ENCODE results near the gene NAIF1. TPM values are rescaled to one million over a fixed set of nuclear protein-coding genes. Genes with fewer than 3 reads are reported as not detected.

The NAIF1 gene, protein sequence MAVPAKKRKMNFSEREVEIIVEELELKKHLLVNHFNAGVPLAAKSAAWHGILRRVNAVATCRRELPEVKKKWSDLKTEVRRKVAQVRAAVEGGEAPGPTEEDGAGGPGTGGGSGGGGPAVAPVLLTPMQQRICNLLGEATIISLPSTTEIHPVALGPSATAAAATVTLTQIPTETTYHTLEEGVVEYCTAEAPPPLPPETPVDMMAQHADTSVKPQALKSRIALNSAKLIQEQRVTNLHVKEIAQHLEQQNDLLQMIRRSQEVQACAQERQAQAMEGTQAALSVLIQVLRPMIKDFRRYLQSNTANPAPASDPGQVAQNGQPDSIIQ
- total RNA-seq (2021; ENCODE audit: unreplicated experiment) = 14.6 TPM
- 19.1 TPM for polyA plus RNA-seq (2012; ENCODE audit: insufficient read length)
- Bru-seq, nascent RNA = percentile 56 among the genes with signal in this experiment
- percentile 70 among the genes with signal in this experiment for BruChase-seq, experiment 1, labeled RNA remaining after a 2-hour chase
- BruChase-seq, experiment 2, labeled RNA remaining after a 6-hour chase = percentile 60 among the genes with signal in this experiment
- long read RNA-seq, transcript NAIF1-201 (2 exons, 3,399 nt) = major isoform, 7 of 15 reads
- long read RNA-seq, partial matches to known transcripts = 0 of 15 reads
- long read RNA-seq, other reads (novel, unspliced or antisense) = 7 of 15 reads

DNA sequence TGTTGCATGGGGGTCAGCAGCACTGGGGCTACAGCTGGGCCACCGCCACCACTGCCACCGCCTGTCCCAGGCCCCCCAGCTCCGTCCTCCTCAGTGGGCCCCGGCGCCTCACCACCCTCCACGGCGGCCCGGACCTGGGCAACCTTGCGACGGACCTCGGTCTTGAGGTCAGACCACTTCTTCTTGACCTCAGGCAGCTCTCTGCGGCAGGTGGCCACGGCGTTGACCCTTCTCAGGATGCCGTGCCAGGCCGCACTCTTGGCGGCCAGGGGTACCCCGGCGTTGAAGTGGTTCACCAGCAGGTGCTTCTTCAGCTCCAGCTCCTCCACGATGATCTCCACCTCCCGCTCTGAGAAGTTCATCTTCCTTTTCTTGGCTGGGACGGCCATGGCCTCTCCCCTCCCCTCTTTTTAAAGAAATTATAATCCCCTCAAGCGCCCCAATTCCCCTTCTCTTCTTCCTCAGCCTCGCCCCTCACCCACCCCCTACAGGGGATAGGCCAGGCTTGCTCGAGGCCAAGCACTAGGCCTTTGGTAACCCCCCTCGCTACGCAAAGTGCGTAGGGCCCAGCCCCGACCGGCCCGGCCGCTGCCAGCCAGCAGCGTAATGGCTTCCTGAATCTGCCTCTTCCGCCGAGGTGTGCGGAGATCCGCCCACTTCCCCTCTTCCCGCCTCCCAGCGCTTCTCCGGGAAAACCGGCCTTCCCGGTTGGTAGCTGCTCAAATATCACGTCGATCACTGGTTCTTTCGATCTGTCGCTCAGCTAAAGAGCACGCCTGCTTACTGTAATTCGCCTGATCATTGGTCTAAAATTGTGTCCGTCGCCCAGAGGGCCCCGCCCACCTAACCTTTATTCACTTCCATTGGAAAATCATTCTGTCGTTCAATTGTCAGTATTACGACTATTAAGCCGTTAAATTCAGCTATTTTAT lies at the start of gene NAIF1:
TSS of gene NAIF1 (minus strand) at position 608 of the 932 bp plus-strand sequence. CDS start at position 389, 219 bp downstream.
- BruUV-seq (replicated peaks) = TSS peak; percentile 83
- ChIA-PET CTCF (interaction anchor here (0.6 to 1.4 kb wide), 2 partner anchors 46 to 129 kb away, joined by 4 read pairs; no protein-coding TSS in a partner anchor), POLR2A (interaction anchor here (0.6 kb wide), 1 partner anchor 69 kb away, joined by 8 read pairs; no protein-coding TSS in a partner anchor)
- peak; percentile 86 for ATAC-seq
- peaks cover 13% of the 10 kb centered on the region for H3K4me1 ChIP-seq (ENCODE audit: control insufficient read depth, insufficient read depth, low read length)
- no peaks in the 10 kb centered on the region for H3K9me3 ChIP-seq (ENCODE audit: control insufficient read depth, insufficient read depth, low read depth, low read length)
- H3K27me3 ChIP-seq (ENCODE audit: control insufficient read depth, insufficient read depth, low read length) = no peaks in the 10 kb centered on the region
- no peaks in the 10 kb centered on the region for H3K36me3 ChIP-seq (ENCODE audit: control insufficient read depth, insufficient read depth, low read length)
- in situ Hi-C loops (cut with HindIII; ENCODE audit: low pct_unique_long_range_greater_than_20kb, low sequenced_read_pairs) = no loop called here
- TF ChIP-seq, protein P1, sequence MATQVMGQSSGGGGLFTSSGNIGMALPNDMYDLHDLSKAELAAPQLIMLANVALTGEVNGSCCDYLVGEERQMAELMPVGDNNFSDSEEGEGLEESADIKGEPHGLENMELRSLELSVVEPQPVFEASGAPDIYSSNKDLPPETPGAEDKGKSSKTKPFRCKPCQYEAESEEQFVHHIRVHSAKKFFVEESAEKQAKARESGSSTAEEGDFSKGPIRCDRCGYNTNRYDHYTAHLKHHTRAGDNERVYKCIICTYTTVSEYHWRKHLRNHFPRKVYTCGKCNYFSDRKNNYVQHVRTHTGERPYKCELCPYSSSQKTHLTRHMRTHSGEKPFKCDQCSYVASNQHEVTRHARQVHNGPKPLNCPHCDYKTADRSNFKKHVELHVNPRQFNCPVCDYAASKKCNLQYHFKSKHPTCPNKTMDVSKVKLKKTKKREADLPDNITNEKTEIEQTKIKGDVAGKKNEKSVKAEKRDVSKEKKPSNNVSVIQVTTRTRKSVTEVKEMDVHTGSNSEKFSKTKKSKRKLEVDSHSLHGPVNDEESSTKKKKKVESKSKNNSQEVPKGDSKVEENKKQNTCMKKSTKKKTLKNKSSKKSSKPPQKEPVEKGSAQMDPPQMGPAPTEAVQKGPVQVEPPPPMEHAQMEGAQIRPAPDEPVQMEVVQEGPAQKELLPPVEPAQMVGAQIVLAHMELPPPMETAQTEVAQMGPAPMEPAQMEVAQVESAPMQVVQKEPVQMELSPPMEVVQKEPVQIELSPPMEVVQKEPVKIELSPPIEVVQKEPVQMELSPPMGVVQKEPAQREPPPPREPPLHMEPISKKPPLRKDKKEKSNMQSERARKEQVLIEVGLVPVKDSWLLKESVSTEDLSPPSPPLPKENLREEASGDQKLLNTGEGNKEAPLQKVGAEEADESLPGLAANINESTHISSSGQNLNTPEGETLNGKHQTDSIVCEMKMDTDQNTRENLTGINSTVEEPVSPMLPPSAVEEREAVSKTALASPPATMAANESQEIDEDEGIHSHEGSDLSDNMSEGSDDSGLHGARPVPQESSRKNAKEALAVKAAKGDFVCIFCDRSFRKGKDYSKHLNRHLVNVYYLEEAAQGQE (IDR thresholded peaks at IDR 0.05; ENCODE audit: insufficient read depth in 1 of 2, low read depth in 2 of 2, low read length in 1 of 2) = no peak
- TF ChIP-seq, protein P2, sequence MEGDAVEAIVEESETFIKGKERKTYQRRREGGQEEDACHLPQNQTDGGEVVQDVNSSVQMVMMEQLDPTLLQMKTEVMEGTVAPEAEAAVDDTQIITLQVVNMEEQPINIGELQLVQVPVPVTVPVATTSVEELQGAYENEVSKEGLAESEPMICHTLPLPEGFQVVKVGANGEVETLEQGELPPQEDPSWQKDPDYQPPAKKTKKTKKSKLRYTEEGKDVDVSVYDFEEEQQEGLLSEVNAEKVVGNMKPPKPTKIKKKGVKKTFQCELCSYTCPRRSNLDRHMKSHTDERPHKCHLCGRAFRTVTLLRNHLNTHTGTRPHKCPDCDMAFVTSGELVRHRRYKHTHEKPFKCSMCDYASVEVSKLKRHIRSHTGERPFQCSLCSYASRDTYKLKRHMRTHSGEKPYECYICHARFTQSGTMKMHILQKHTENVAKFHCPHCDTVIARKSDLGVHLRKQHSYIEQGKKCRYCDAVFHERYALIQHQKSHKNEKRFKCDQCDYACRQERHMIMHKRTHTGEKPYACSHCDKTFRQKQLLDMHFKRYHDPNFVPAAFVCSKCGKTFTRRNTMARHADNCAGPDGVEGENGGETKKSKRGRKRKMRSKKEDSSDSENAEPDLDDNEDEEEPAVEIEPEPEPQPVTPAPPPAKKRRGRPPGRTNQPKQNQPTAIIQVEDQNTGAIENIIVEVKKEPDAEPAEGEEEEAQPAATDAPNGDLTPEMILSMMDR (IDR thresholded peaks at IDR 0.05) = no peak
- TF ChIP-seq TCF7L2 (IDR thresholded peaks at IDR 0.05; ENCODE audit: low read depth, low read length) (no peak), POLR2AphosphoS5 (IDR thresholded peaks at IDR 0.05; ENCODE audit: low read depth, low read length) (no peak), SIN3A (IDR thresholded peaks at IDR 0.05; ENCODE audit: borderline replicate concordance, insufficient read depth, low read depth, low read length) (no peak)
- H3K4me3 ChIP-seq (ENCODE audit: low read depth in 2 of 2, low read length in 2 of 2) = peak within 1 kb of the TSS; percentile 79 to 97
- peak; percentile 95 for DNase-seq (ENCODE audit: low read depth, low spot score)
- intact Hi-C loops (cut with micrococcal nuclease; ENCODE audit: unreplicated experiment) = no loop called here
- H3K27ac ChIP-seq (ENCODE audit: low read length) = peak within 1 kb of the TSS; percentile 99
